H1 (cell line): ENCODE results near the gene CRTC3. TPM values are rescaled to one million over a fixed set of nuclear protein-coding genes. Genes with fewer than 3 reads are reported as not detected.

Experiments used
- CTCF ChIA-PET: fragments of 300-600 bp; sonication (Branson Sonifier 250); formaldehyde crosslinking; loops from one replicate; lab custom pipeline; 2021; ENCODE audit not compliant: partially characterized antibody; lab: Charles Lee
- POLR2A ChIA-PET: fragments of 300-600 bp; sonication (Branson Sonifier 250); formaldehyde crosslinking; loops from one replicate; lab custom pipeline; 2021; ENCODE audit warnings: inconsistent platforms; ENCODE audit not compliant: partially characterized antibody; lab: Charles Lee
- DNase-seq, 2 experiments: peaks; one replicate each; pipeline versions ENCODE4 v3.0.0 to v3.0.0-alpha.2; 2010 to 2022; ENCODE audit warnings: low spot score in 2 of 2, low read depth in 1 of 2, mixed read lengths in 1 of 2
- FAIRE-seq: peaks from 2 replicates; lab custom pipeline; 2011; peaks lifted over from hg19 to GRCh38; lab: Jason Lieb, UNC
- H2AFZ ChIP-seq: 2 replicates; pipeline ENCODE4 v1.8.1; 2012; ENCODE audit warnings: low read length, inconsistent platforms
- H2AK5ac ChIP-seq: 2 replicates; pipeline ENCODE4 v1.6.1; 2013; ENCODE audit warnings: low read depth, low read length
- H2BK120ac ChIP-seq: replicated peaks from 2 replicates; pipeline ENCODE3; 2013; ENCODE audit warnings: low read depth, low read length, inconsistent platforms
- H2BK12ac ChIP-seq: 2 replicates; pipeline ENCODE4 v1.6.1; 2013; ENCODE audit warnings: low read depth, low read length
- H2BK15ac ChIP-seq: 2 replicates; pipeline ENCODE4 v1.6.1; 2013; ENCODE audit warnings: low read length
- H2BK20ac ChIP-seq: 2 replicates; pipeline ENCODE4 v1.6.1; 2013; ENCODE audit warnings: low read length
- H2BK5ac ChIP-seq: 2 replicates; pipeline ENCODE4 v1.6.1; 2013; ENCODE audit warnings: low read depth, low read length
- H3K14ac ChIP-seq: 2 replicates; pipeline ENCODE4 v1.6.1; 2013; ENCODE audit warnings: inconsistent platforms; ENCODE audit not compliant: insufficient read length
- H3K18ac ChIP-seq: 2 replicates; pipeline ENCODE4 v1.6.1; 2013; ENCODE audit warnings: low read length; ENCODE audit errors: extremely low read depth
- H3K23ac ChIP-seq: 2 replicates; pipeline ENCODE4 v1.6.1; 2013; ENCODE audit warnings: inconsistent platforms; ENCODE audit not compliant: insufficient read length
- H3K23me2 ChIP-seq: 2 replicates; pipeline ENCODE4 v1.6.1; 2013; ENCODE audit warnings: low read depth, low read length
- H3K27ac ChIP-seq: 2 replicates; pipeline ENCODE4 v1.6.1; 2011; ENCODE audit warnings: low read depth, low read length, inconsistent platforms
- H3K27me3 ChIP-seq, 4 experiments: replicated peaks in 1 of 4; 1 replicate in 1 of 4; 2 replicates in 3 of 4; pipeline versions ENCODE4 v1.6.1 to v1.8.1; 2011 to 2013; ENCODE audit warnings: low read length in 3 of 4, mild to moderate bottlenecking in 3 of 4, inconsistent platforms in 2 of 4, mixed read lengths in 2 of 4, moderate library complexity in 1 of 4; ENCODE audit not compliant: control insufficient read depth in 3 of 4, insufficient read depth in 3 of 4; ENCODE audit errors: extremely low read depth in 1 of 4
- H3K36me3 ChIP-seq, 4 experiments: 2 replicates each; pipeline versions ENCODE4 v1.6.1 to v1.8.1; 2011 to 2013; ENCODE audit warnings: mild to moderate bottlenecking in 4 of 4, low read length in 3 of 4, moderate library complexity in 2 of 4, control low read depth in 1 of 4, inconsistent platforms in 1 of 4; ENCODE audit not compliant: insufficient read depth in 4 of 4, control insufficient read depth in 2 of 4
- H3K4ac ChIP-seq: replicated peaks from 2 replicates; pipeline ENCODE3; 2013; ENCODE audit warnings: low read length, low read depth, mixed read lengths, inconsistent platforms; ENCODE audit not compliant: insufficient read length
- H3K4me1 ChIP-seq, 4 experiments: replicated peaks in 1 of 4; 1 replicate in 1 of 4; 2 replicates in 3 of 4; pipeline versions ENCODE4 v1.6.1 to v1.8.1; 2011 to 2013; ENCODE audit warnings: low read length in 3 of 4, inconsistent platforms in 2 of 4, mixed read lengths in 1 of 4; ENCODE audit not compliant: insufficient read depth in 4 of 4, control insufficient read depth in 3 of 4
- H3K4me2 ChIP-seq, 2 experiments: 2 replicates each; pipeline versions ENCODE4 v1.6.1 to v1.8.1; 2011 to 2013; ENCODE audit warnings: low read depth in 2 of 2, low read length in 2 of 2, control low read depth in 1 of 2, inconsistent platforms in 1 of 2, mild to moderate bottlenecking in 1 of 2; ENCODE audit not compliant: insufficient read depth in 1 of 2
- H3K4me3 ChIP-seq, 4 experiments: fragments of 200-600, 300-600 bp in 1 of 4; sonication (generic), shearing (Covaris generic), sonication (Bioruptor Twin) in 1 of 4; 2 replicates each; pipeline versions ENCODE4 v1.5.1 to v1.8.1; 2011 to 2016; ENCODE audit warnings: low read length in 4 of 4, low read depth in 3 of 4, control low read depth in 2 of 4, inconsistent platforms in 2 of 4, mild to moderate bottlenecking in 2 of 4, mixed read lengths in 1 of 4, moderate library complexity in 1 of 4; ENCODE audit not compliant: insufficient read depth in 2 of 4; ENCODE audit errors: extremely low read depth in 1 of 4
- H3K56ac ChIP-seq: replicated peaks from 2 replicates; pipeline ENCODE3; 2013; ENCODE audit warnings: low read depth, mild to moderate bottlenecking, mixed read lengths, low read length, inconsistent platforms; ENCODE audit not compliant: insufficient read length
- H3K79me1 ChIP-seq: 2 replicates; pipeline ENCODE4 v1.6.1; 2013; ENCODE audit warnings: low read depth, low read length, control low read depth
- H3K79me2 ChIP-seq, 2 experiments: 2 replicates each; pipeline versions ENCODE4 v1.6.1 to v1.8.1; 2012 to 2013; ENCODE audit warnings: low read length in 2 of 2, mild to moderate bottlenecking in 2 of 2, inconsistent platforms in 1 of 2; ENCODE audit not compliant: insufficient read depth in 2 of 2, control insufficient read depth in 1 of 2
- H3K9ac ChIP-seq, 4 experiments: replicated peaks in 1 of 4; 1 replicate in 1 of 4; 2 replicates in 3 of 4; pipeline versions ENCODE4 v1.6.1 to v1.8.1; 2011 to 2013; ENCODE audit warnings: low read depth in 3 of 4, low read length in 3 of 4, control low read depth in 2 of 4, mild to moderate bottlenecking in 2 of 4, moderate library complexity in 2 of 4, inconsistent platforms in 1 of 4; ENCODE audit errors: extremely low read depth in 1 of 4
- H3K9me3 ChIP-seq, 2 experiments: 2 replicates each; pipeline versions ENCODE4 v1.6.1 to v1.8.1; 2012 to 2013; ENCODE audit warnings: mild to moderate bottlenecking in 2 of 2, moderate library complexity in 2 of 2, control low read depth in 1 of 2, inconsistent platforms in 1 of 2, low read depth in 1 of 2, low read length in 1 of 2, mixed read lengths in 1 of 2; ENCODE audit not compliant: insufficient read depth in 2 of 2
- H4K20me1 ChIP-seq, 2 experiments: replicated peaks in 1 of 2; 2 replicates each; pipeline versions ENCODE3 to v1.8.1; 2011 to 2013; ENCODE audit warnings: inconsistent platforms in 2 of 2, low read length in 2 of 2, mild to moderate bottlenecking in 1 of 2; ENCODE audit not compliant: insufficient read depth in 2 of 2, control insufficient read depth in 1 of 2
- H4K5ac ChIP-seq: 2 replicates; pipeline ENCODE4 v1.6.1; 2013; ENCODE audit warnings: low read length, low read depth, mixed read lengths, inconsistent platforms; ENCODE audit not compliant: insufficient read length
- H4K8ac ChIP-seq: 2 replicates; pipeline ENCODE4 v1.8.0; 2013; ENCODE audit warnings: mild to moderate bottlenecking, moderate library complexity, low read length, inconsistent platforms; ENCODE audit not compliant: insufficient read depth; ENCODE audit errors: extremely low read depth
- H4K91ac ChIP-seq: replicated peaks from 2 replicates; pipeline ENCODE3; 2013; ENCODE audit warnings: low read length, mixed read lengths, inconsistent platforms; ENCODE audit not compliant: insufficient read length
- ATF2 ChIP-seq: IDR thresholded peaks from 2 replicates; pipeline ENCODE4 v1.6.1; 2012; ENCODE audit warnings: low read length, inconsistent platforms
- ATF3 ChIP-seq: IDR thresholded peaks from 2 replicates; pipeline ENCODE4 v1.6.1; 2011; ENCODE audit warnings: low read depth, mild to moderate bottlenecking, low read length; ENCODE audit not compliant: insufficient read depth
- CTBP2 ChIP-seq: IDR thresholded peaks from 2 replicates; pipeline ENCODE4 v1.7.0; 2011; ENCODE audit warnings: borderline replicate concordance, mild to moderate bottlenecking, moderate library complexity, mixed read lengths, low read length; ENCODE audit not compliant: insufficient read depth, insufficient read length
- CTCF ChIP-seq, 3 experiments: IDR thresholded peaks; 1 replicate in 2 of 3; 2 replicates in 1 of 3; pipeline versions ENCODE4 v1.5.1 to v1.6.1; 2011; ENCODE audit warnings: low read length in 3 of 3, mild to moderate bottlenecking in 3 of 3, inconsistent platforms in 2 of 3, low read depth in 1 of 3, moderate library complexity in 1 of 3; ENCODE audit not compliant: insufficient read depth in 1 of 3; ENCODE audit errors: control extremely low read depth in 1 of 3
- EGR1 ChIP-seq: IDR thresholded peaks from 2 replicates; pipeline ENCODE4 v1.6.1; 2011; ENCODE audit warnings: low read depth, low read length, borderline replicate concordance
- EZH2 ChIP-seq: fragments of 200-600 bp; sonication (generic); IDR thresholded peaks from 2 replicates; pipeline ENCODE4 v1.7.1; 2012; ENCODE audit warnings: low read depth, mild to moderate bottlenecking, moderate library complexity, low read length, inconsistent platforms; ENCODE audit not compliant: severe bottlenecking
- KDM1A ChIP-seq: fragments of 200-600, 300-600 bp; sonication (generic); IDR thresholded peaks from 2 replicates; pipeline ENCODE4 v1.7.1; 2016; ENCODE audit warnings: mild to moderate bottlenecking, low read length, borderline replicate concordance
- SIX5 ChIP-seq: IDR thresholded peaks from 2 replicates; pipeline ENCODE4 v1.6.1; 2011; ENCODE audit warnings: mild to moderate bottlenecking, low read depth, low read length
- SP4 ChIP-seq: IDR thresholded peaks from 2 replicates; pipeline ENCODE4 v1.6.1; 2012; ENCODE audit warnings: low read length, inconsistent platforms
- whole genome bisulfite sequencing, 2 experiments: shearing (Covaris generic) in 1 of 2; methylation state at CpG; one replicate each; pipeline versions ENCODE4 v1.1.6 to v1.1.7; 2013 to 2015; ENCODE audit warnings: low lambda C conversion rate in 2 of 2, mixed read lengths in 2 of 2, inconsistent platforms in 1 of 2, low coverage in 1 of 2, missing lambda C conversion rate in 1 of 2; ENCODE audit not compliant: insufficient replicate concordance in 2 of 2, insufficient coverage in 1 of 2, insufficient read length in 1 of 2; ENCODE audit errors: extremely low coverage in 1 of 2, missing lambda C conversion rate in 1 of 2; 5-methylcytosine and 5-hydroxymethylcytosine counted together
- polyA plus RNA-seq, 7 experiments: library from polyadenylated mRNA; depleted of rRNA in 3 of 7; stranded (reverse) in 5 of 7; unstranded in 2 of 7; fragments of >200 nt in 5 of 7; fragments of 200-250 nt in 2 of 7; gene quantifications; 1 replicate in 5 of 7; 2 replicates in 1 of 7; 4 replicates in 1 of 7; pipeline versions ENCODE4 v1.2.1 to v1.2.3, GENCODE V29; 2011 to 2013; ENCODE audit warnings: missing spikeins in 2 of 7, mixed read lengths in 2 of 7
- total RNA-seq: library from RNA; stranded (reverse); fragmentation: NEBNext Ultra II Directional; extraction: Animal tissue kit (Norgen Biotek cat#: 25700); gene quantifications from 2 replicates; pipeline ENCODE4 v1.2.1, GENCODE V29; 2021

Gene CRTC3
- total and polyA plus RNA-seq, 2 of the 8 experiments (the other 6 are each of a cell fraction or from before 2014, with no cell fraction given): 5.0 to 5.3 TPM

DNA sequence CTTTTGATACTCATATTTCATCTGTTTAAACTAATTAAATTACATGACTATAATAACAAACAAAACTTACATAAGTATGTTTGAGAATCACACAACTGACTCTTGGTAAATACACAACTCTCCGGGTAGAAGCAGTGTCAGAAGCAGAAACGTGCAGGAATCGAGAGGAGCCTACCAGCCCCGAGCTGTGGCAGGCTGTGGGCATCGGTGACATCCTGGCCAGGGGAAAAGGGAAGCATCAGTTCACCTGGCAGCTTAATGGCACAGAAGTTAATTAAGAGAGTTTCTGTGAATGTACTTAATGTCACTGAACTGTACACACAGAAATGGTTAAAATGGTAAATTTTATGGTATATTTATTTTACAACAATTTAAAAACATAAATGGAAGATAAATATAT, 90.2 kb downstream of the CRTC3 start:
- no peaks in the 10 kb centered on the region for H3K23me2 ChIP-seq
- H4K5ac ChIP-seq: no peak overlapping the region
- no peak for DNase-seq
- no peak overlapping the region for H2AFZ ChIP-seq
- H3K4me1 ChIP-seq: peaks cover 0 to 3% (median 0%) of the 10 kb centered on the region in 4 experiments; a peak in 3 of 7 replicates
- H3K4me2 ChIP-seq: no peak overlapping the region
- H3K18ac ChIP-seq: no peak overlapping the region
- H3K56ac ChIP-seq: no peak overlapping the region
- no peak overlapping the region for H2BK5ac ChIP-seq
- H2BK12ac ChIP-seq: no peak overlapping the region
- no peak overlapping the region for H3K14ac ChIP-seq
- H4K8ac ChIP-seq: no peak overlapping the region
- H2BK15ac ChIP-seq: no peak overlapping the region
- H3K9ac ChIP-seq: no peak overlapping the region
- no peaks in the 10 kb centered on the region for H3K9me3 ChIP-seq
- no peak overlapping the region for H3K23ac ChIP-seq
- no peaks in the 10 kb centered on the region for H3K79me1 ChIP-seq
- no peaks in the 10 kb centered on the region for H3K79me2 ChIP-seq
- peaks cover 0 to 2% of the 10 kb centered on the region in 2 experiments for H4K20me1 ChIP-seq
- no peak overlapping the region for H2BK120ac ChIP-seq
- ChIA-PET POLR2A (no interaction called here), CTCF (interaction anchor here (0.6 to 1.5 kb wide), 8 partner anchors 9 to 258 kb away, joined by 3 to 10 read pairs (median 4); no protein-coding TSS in a partner anchor)
- FAIRE-seq: no peak
- no peak overlapping the region for H2AK5ac ChIP-seq
- no peak overlapping the region for H3K27ac ChIP-seq
- no peak overlapping the region for H3K4ac ChIP-seq
- no peaks in the 10 kb centered on the region for H3K36me3 ChIP-seq
- no peaks in the 10 kb centered on the region for H3K27me3 ChIP-seq
- WGBS, 2 experiments: 98% methylated on average over 5 of the region's 5 CpGs; no CpG with 5 or more reads in 1 of the 2 experiments
- H3K4me3 ChIP-seq: no peak overlapping the region
- no peak overlapping the region for H4K91ac ChIP-seq
- no peak overlapping the region for H2BK20ac ChIP-seq
- no peak for TF ChIP-seq SIX5
- no peak for TF ChIP-seq ATF2
- no peak for TF ChIP-seq SP4
- TF ChIP-seq EZH2: no peak
- no peak for TF ChIP-seq EGR1
- TF ChIP-seq CTCF (IDR thresholded peaks at IDR 0.05; ENCODE audit: control extremely low read depth in 1 of 3, insufficient read depth in 1 of 3, low read depth in 1 of 3, low read length in 3 of 3): no peak
- TF ChIP-seq CTBP2: no peak
- TF ChIP-seq KDM1A: no peak
- TF ChIP-seq ATF3: no peak
